HT-29 (cell line): Measurements from ENCODE around the gene CNBP. TPM values are rescaled to one million over a fixed set of nuclear protein-coding genes. Genes with fewer than 3 reads are reported as not detected.
"Not testable (repeated sequence)": the region's sequence is repeated elsewhere in the genome, so short reads cannot be mapped to it uniquely, and the experiment has no call there.

Experiments
- DNase-seq: peaks from one replicate; pipeline ENCODE4 v3.0.0-alpha.2; 2015; ENCODE audit warnings: low spot score
- total RNA-seq: library from RNA; depleted of rRNA; stranded (reverse); fragments of >200 nt; shearing (Covaris generic); gene quantifications from 2 replicates; pipeline ENCODE4 v1.2.3, GENCODE V29; 2014

Gene CNBP
- total RNA-seq, 1 experiment from 2014 or later = 289 TPM

GRCh38 chr3:129184784-129185542 is 1.3 kb upstream of the CNBP start:
- DNase-seq = not testable (repeated sequence)

GRCh38 chr3:129184396-129184657 is 631 bp upstream of the CNBP start:
- DNase-seq = peak; percentile 45

GRCh38 chr3:129182390-129183185 is 1.1 kb downstream of the CNBP start:
- DNase-seq = peak; percentile 48

- DNase-seq = no peak
Measured at GRCh38 chr3:129181819-129182218, 1.9 kb downstream of the CNBP start.

- no peak for DNase-seq
Measured at GRCh38 chr3:129180461-129180860, 3.2 kb downstream of the CNBP start.

GRCh38 chr3:129176051-129176450 is 7.6 kb downstream of the CNBP start:
- DNase-seq = no peak

- DNase-seq = no peak
Measured at GRCh38 chr3:129173725-129174124, 10.0 kb downstream of the CNBP start.

- no peak for DNase-seq
Measured at GRCh38 chr3:129173206-129173605, 10.5 kb downstream of the CNBP start.

GRCh38 chr3:129166579-129167332 is 16.9 kb downstream of the CNBP start:
- no peak for DNase-seq

- DNase-seq = not testable (repeated sequence)
Measured at GRCh38 chr3:129165594-129165993, 18.1 kb downstream of the CNBP start.

- DNase-seq = no peak
Measured at GRCh38 chr3:129164500-129164899, 19.2 kb downstream of the CNBP start.

GRCh38 chr3:129162729-129163579 is 20.7 kb downstream of the CNBP start:
- peak; percentile 38 for DNase-seq

GRCh38 chr3:129161860-129162271 is 21.8 kb downstream of the CNBP start:
- DNase-seq = peak; percentile 66

- peak; percentile 99 for DNase-seq
Measured at GRCh38 chr3:129160891-129161859, 22.5 kb downstream of the CNBP start, which contains the start of gene ISY1. TSS of gene ISY1 (minus strand) at chr3:129161063. CDS start at chr3:129160975, 88 bp downstream.

GRCh38 chr3:129144786-129145185 is 38.9 kb downstream of the CNBP start:
- DNase-seq = no peak

GRCh38 chr3:129141011-129141410 is 42.7 kb downstream of the CNBP start:
- not testable (repeated sequence) for DNase-seq

GRCh38 chr3:129139911-129140310 is 43.8 kb downstream of the CNBP start:
- no peak for DNase-seq

GRCh38 chr3:129136275-129136674 is 47.4 kb downstream of the CNBP start:
- DNase-seq = not testable (repeated sequence)

GRCh38 chr3:129132097-129132866 is 51.4 kb downstream of the CNBP start:
- no peak for DNase-seq
